Smooth muscle cell (in vitro differentiated cells): ENCODE measurements around the gene PEX11B. TPM values are rescaled to one million over a fixed set of nuclear protein-coding genes. Genes with fewer than 3 reads are reported as not detected.
A peak's percentile ranks its signal among the peaks of the same experiment; 100 is the strongest.

Experiments used
- DNase-seq: peaks from one replicate; lab custom pipeline; 2025; ENCODE audit not compliant: unreplicated experiment; lab: John Stamatoyannopoulos, UW
- H2AFZ ChIP-seq: fragments of 200-600 bp; sonication (generic); 2 replicates; pipeline ENCODE4 v1.6.0; 2016; ENCODE audit warnings: antibody characterized with exemption, low read depth, mild to moderate bottlenecking
- H3F3A ChIP-seq: fragments of 200-600 bp; sonication (generic); 2 replicates; pipeline ENCODE4 v1.6.0; 2017; ENCODE audit warnings: antibody characterized with exemption, low read depth
- H3K27ac ChIP-seq: fragments of 200-600 bp; sonication (generic); 2 replicates; pipeline ENCODE4 v1.5.1; 2016; ENCODE audit warnings: low read depth, mild to moderate bottlenecking
- H3K27me3 ChIP-seq: fragments of 200-600 bp; sonication (generic); 2 replicates; pipeline ENCODE4 v1.6.1; 2016; ENCODE audit warnings: low read depth, mild to moderate bottlenecking
- H3K36me3 ChIP-seq: fragments of 200-600 bp; sonication (generic); 2 replicates; pipeline ENCODE4 v1.5.1; 2016; ENCODE audit warnings: low read depth
- H3K4me1 ChIP-seq: fragments of 200-600 bp; sonication (generic); 2 replicates; pipeline ENCODE4 v1.5.1; 2016; ENCODE audit warnings: low read depth
- H3K4me2 ChIP-seq: fragments of 200-600 bp; sonication (generic); 2 replicates; pipeline ENCODE4 v1.6.0; 2016; ENCODE audit warnings: mild to moderate bottlenecking
- H3K4me3 ChIP-seq: fragments of 200-600 bp; sonication (generic); 2 replicates; pipeline ENCODE4 v1.5.1; 2016; ENCODE audit warnings: mild to moderate bottlenecking
- H3K79me2 ChIP-seq: fragments of 200-600 bp; sonication (generic); 2 replicates; pipeline ENCODE4 v1.6.0; 2016; ENCODE audit warnings: low read depth, mild to moderate bottlenecking
- H3K9ac ChIP-seq: fragments of 200-600 bp; sonication (generic); 2 replicates; pipeline ENCODE4 v1.6.0; 2016; ENCODE audit warnings: low read depth
- H3K9me3 ChIP-seq: fragments of 200-600 bp; sonication (generic); replicated peaks from 2 replicates; pipeline ENCODE4 v1.5.1; 2016; ENCODE audit warnings: low read depth
- H4K20me1 ChIP-seq: fragments of 200-600 bp; sonication (generic); 2 replicates; pipeline ENCODE4 v1.6.0; 2016; ENCODE audit warnings: low read depth
- WGBS: methylation state at CpG from one replicate; pipeline ENCODE4 v1.1.7; 2016; ENCODE audit warnings: low lambda C conversion rate; 5-methylcytosine and 5-hydroxymethylcytosine counted together
- polyA plus RNA-seq: library from polyadenylated mRNA; unstranded; fragments of >200 nt; fragmentation: Nextera tagmentation; extraction: Ambion mirVana; gene quantifications from 2 replicates; pipeline ENCODE4 v1.2.1, GENCODE V29; 2016
- total RNA-seq: library from RNA; depleted of rRNA; stranded (reverse); fragments of >200 nt; gene quantifications from 2 replicates; pipeline ENCODE4 v1.2.3, GENCODE V29; 2014
- TF ChIP-seq, protein P1 (sequence below): fragments of 200-600 bp; sonication (generic); IDR thresholded peaks from 2 replicates; pipeline ENCODE4 v1.5.1; 2017; ENCODE audit warnings: borderline replicate concordance, mild to moderate bottlenecking, antibody characterized with exemption; ENCODE audit not compliant: insufficient read depth, poor library complexity, severe bottlenecking

PEX11B gene
- total and polyA plus RNA-seq, 2 experiments from 2014 or later, result 22.8 to 28.5 TPM

DNA sequence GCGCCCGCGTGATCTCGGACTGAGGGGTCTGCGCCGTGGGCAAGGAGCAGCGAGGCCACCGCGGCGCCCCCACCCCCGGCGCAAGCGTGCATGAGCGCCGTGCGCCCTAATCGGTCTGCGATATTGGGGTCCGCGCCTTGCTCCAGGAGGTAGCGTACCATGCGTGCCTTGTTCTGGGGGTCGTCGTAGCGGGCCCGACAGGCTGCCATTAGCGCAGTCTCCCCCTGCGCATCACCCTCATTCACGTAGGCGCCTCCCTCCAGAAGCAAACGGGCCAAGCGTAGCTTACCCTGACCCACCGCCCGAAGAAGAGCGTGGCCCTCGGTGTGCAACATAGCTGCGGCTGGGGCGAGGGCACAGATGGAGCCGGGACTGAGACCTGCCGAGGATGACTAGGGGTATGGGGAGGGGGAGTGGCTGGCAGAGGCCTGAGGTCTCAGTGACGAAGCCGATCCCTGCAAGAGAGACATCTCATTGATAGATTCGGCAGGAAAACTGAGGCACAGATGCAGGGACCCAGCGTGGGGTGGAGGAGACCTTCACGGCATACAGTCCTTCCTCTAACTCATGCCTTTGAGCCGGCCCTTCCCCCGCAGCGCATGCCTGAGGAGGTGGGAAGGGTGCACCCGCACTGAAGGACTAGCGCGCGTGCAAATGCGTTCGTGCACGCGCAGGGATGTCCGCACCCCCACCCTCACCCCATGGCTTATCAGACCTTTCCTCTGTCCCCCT, 43.1 kb upstream of the PEX11B start:
- Histone ChIP-seq H3K9ac (peak overlapping the region; percentile 41), H3K36me3 (no peaks in the 10 kb centered on the region), H3K4me2 (peak overlapping the region; percentile 91), H2AFZ (peak overlapping the region; percentile 32), H3K79me2 (peaks cover 6% of the 10 kb centered on the region), H3F3A (peaks cover 7% of the 10 kb centered on the region), H3K4me3 (peak overlapping the region; percentile 70), H3K27ac (no peak overlapping the region), H3K9me3 (no peaks in the 10 kb centered on the region), H3K27me3 (no peaks in the 10 kb centered on the region), H4K20me1 (no peaks in the 10 kb centered on the region), H3K4me1 (peaks cover 31% of the 10 kb centered on the region)
- TF ChIP-seq, protein P1, sequence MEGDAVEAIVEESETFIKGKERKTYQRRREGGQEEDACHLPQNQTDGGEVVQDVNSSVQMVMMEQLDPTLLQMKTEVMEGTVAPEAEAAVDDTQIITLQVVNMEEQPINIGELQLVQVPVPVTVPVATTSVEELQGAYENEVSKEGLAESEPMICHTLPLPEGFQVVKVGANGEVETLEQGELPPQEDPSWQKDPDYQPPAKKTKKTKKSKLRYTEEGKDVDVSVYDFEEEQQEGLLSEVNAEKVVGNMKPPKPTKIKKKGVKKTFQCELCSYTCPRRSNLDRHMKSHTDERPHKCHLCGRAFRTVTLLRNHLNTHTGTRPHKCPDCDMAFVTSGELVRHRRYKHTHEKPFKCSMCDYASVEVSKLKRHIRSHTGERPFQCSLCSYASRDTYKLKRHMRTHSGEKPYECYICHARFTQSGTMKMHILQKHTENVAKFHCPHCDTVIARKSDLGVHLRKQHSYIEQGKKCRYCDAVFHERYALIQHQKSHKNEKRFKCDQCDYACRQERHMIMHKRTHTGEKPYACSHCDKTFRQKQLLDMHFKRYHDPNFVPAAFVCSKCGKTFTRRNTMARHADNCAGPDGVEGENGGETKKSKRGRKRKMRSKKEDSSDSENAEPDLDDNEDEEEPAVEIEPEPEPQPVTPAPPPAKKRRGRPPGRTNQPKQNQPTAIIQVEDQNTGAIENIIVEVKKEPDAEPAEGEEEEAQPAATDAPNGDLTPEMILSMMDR, result no peak
- 2% methylated on average over 54 of the region's 57 CpGs for WGBS
- DNase-seq, result peak; percentile 24

DNA sequence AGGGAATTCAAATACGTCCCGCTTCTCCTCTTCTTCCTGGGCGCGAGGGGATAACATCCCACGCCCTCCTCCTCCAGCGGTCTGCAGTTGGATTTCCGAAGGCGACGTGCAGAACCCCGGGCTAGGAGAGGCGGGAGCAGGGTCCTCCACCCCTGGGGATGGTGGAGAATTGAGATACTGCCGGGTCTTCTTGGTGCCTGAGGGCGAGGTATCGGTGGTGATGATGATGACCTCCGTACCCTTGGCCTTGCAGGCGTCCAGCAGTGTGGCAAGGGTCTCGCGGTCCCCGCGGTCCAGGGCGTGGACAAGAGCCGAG, 42.5 kb upstream of the PEX11B start:
- Histone ChIP-seq H3K9me3 (no peaks in the 10 kb centered on the region), H3K4me3 (peak overlapping the region; percentile 70), H2AFZ (peak overlapping the region; percentile 90), H3K36me3 (no peaks in the 10 kb centered on the region), H3K9ac (peak overlapping the region; percentile 41), H3K79me2 (peaks cover 11% of the 10 kb centered on the region), H3K27ac (peak overlapping the region; percentile 40), H3K27me3 (no peaks in the 10 kb centered on the region), H4K20me1 (no peaks in the 10 kb centered on the region), H3K4me2 (peak overlapping the region; percentile 91), H3K4me1 (peaks cover 36% of the 10 kb centered on the region), H3F3A (peaks cover 7% of the 10 kb centered on the region)
- TF ChIP-seq, protein P1, result no peak
- WGBS, result under 1% methylated on average over 19 of the region's 22 CpGs
- DNase-seq, result no peak

DNA sequence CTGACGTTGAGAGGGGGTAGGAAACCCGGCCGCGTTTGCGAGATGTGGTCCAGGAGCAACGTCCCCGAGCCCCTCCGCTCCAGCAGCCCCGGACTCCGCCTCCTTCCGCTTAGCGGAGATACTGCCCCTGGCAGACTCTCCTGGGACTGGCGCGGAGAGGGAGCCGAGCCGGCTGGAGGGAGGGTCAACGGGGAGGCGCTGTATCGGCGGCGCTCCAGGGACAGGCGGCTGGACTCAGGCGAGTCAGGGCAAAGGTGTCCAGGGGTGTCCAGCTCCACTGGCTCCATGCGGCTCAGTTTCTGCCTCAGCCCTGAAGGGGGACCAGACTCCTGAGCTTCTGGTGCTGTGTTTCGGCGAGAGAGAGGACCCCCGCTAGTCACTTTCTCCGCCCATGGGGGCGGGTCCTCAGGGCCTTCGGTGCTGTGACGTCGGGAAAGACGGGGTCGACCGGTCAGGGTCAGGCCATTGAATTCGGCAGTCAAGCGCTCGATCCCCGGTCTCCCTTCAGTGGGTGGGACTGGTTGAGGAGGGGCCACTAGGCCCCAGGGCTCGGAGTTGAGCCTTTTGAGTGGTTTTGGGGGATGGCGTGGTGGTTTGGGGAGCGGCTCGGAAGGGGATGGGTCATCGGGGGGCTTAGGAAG, 42.1 kb upstream of the PEX11B start:
- Histone ChIP-seq H3K79me2 (peaks cover 16% of the 10 kb centered on the region), H3K27ac (peak overlapping the region; percentile 40), H3K36me3 (no peaks in the 10 kb centered on the region), H3K4me2 (peak overlapping the region; percentile 91), H3F3A (peaks cover 7% of the 10 kb centered on the region), H3K4me1 (peaks cover 39% of the 10 kb centered on the region), H3K9ac (peak overlapping the region; percentile 41), H3K27me3 (no peaks in the 10 kb centered on the region), H3K4me3 (peak overlapping the region; percentile 70), H4K20me1 (no peaks in the 10 kb centered on the region), H2AFZ (peak overlapping the region; percentile 90), H3K9me3 (no peaks in the 10 kb centered on the region)
- peak; percentile 79 for DNase-seq
- under 1% methylated on average over 31 of the region's 44 CpGs for WGBS
- TF ChIP-seq, protein P1, result no peak
